ENCODE results near the gene MAP3K20. TPM values are rescaled to one million over a fixed set of nuclear protein-coding genes. Genes with fewer than 3 reads are reported as not detected.
"Not testable (repeated sequence)": the region's sequence is repeated elsewhere in the genome, so short reads cannot be mapped to it uniquely, and the experiment has no call there.

MAP3K20 gene
- total RNA-seq, 1 experiment from 2014 or later: 29.8 TPM

GRCh38 chr2:173198327-173198726 is 122.7 kb downstream of the MAP3K20 start:
- DNase-seq (ENCODE audit: low spot score): no peak

DNA sequence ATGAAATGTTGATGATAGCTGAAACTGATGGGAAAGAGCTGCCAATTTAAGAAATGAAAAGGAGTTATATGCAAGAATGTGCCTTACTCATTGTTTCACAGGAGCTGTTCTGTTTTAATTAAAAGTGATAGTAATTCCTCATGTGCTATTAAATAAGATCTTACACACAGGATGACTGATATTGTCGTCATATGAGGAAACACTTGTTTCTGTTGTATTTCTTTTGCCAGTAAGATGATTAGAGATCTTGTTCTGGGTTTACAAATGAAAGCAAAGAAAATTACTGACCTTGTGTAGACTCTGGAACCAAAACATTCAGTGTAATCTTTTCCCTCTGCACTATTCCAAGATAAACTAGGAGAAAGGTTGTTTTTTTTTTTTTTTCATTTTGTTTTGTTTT is 123.6 kb downstream of the MAP3K20 start:
- DNase-seq (ENCODE audit: low spot score): no peak

GRCh38 chr2:173202570-173202969 is 126.9 kb downstream of the MAP3K20 start:
- no peak for DNase-seq (ENCODE audit: low spot score)

GRCh38 chr2:173204316-173204715 is 128.7 kb downstream of the MAP3K20 start:
- no peak for DNase-seq (ENCODE audit: low spot score)

DNA sequence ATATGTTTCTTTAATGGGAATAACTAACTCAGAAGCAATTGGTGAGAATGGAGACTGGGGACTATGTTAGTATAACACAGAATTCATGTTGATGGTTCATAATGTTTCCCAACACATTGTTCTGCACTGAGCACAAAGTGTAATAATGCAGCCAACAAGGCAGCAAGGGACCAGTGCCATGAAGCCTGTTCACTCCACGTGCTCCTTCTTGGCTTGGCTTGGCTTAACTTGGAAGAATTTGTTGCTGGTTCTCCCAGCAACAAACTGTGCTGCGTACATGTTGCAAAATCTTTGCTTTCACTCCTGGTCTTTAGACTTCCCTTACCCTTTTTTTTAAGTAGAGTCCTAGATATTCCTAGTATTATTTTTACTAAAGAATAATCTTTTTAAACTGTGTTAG is 129.7 kb downstream of the MAP3K20 start:
- no peak for DNase-seq (ENCODE audit: low spot score)

- DNase-seq (ENCODE audit: low spot score): not testable (repeated sequence)
Observed at GRCh38 chr2:173207124-173207523, 131.5 kb downstream of the MAP3K20 start.

DNA sequence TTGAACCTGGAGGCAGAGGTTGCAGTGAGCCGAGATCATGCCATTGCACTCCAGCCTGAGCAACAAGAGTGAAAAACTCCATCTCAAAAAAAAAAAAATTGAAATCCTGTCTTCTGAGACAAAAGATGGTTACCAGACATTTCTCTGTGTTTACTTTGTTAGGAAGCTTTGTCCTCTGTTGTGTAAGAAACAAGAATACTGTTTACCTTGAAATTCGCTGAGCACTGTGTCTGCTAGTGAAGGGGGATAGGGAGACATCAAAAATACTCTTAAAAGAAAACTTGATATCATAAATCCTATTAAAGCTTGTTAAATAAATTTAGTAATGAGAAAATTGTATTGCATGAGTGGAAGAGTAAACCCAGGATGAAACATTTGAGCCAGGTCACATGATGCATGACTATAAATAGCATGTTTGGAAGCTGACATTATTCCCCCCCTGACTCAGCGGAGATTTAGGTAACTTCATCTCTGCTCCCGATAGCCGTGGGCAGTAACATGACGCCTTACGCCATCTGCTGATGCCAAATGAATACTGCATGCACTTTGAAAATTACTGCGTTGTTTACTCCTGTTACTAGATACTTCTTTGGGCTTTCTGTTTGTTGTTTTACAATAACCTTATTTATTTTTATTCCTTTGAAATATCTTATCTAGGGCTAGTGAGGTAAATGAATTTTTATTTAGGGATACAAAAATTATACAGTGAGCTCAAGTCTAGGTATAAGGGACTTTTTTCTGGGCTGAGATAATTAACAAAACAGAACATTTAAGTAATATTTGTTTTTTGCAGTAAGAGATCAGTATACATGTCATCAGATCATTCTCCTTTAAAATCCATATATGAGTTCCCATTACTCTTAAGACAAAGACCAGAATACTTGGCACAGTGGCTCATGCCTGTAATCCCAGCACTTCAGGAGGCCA is 134.9 kb downstream of the MAP3K20 start:
- DNase-seq (ENCODE audit: low spot score): peak; percentile 92

DNA sequence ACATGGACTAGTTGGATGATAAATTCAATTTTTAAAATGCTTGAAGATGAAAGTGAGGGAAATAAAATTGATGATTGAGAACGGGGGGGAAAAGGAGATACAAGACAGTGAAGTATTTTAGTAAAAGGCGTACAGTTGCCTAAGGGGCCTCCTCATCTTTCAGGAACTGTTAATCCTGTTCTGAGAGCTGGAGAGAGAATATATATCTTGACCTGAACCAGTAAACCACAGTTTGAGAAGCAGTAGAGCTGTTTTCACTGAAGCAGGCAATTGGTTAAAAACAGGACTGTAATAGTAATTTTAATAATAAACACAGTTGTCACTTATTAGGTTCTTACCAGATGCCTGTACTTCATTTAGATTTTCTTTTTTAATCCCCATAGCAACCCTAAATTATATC is 137.5 kb downstream of the MAP3K20 start:
- no peak for DNase-seq (ENCODE audit: low spot score)

DNA sequence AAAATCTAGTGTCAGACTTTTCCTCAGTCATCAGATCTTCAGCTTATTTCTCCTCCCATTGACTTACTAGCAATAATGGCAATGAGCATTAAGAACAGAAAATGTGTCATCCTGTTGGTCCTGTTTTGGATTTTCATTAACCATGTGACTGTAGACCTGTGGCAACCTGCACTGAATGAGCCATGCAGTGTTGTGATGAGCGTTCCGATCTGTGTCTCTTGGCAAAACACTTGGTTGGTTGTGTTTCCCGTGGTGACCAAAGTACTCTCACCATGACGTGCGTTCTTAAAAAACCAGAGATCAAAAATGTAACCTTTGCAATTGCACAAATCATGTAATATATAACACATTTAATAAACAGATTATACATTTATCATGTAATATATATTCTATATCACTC is 138.6 kb downstream of the MAP3K20 start:
- no peak for DNase-seq (ENCODE audit: low spot score)

- no peak for DNase-seq (ENCODE audit: low spot score)
Observed at GRCh38 chr2:173215316-173215715, 139.7 kb downstream of the MAP3K20 start.

DNA sequence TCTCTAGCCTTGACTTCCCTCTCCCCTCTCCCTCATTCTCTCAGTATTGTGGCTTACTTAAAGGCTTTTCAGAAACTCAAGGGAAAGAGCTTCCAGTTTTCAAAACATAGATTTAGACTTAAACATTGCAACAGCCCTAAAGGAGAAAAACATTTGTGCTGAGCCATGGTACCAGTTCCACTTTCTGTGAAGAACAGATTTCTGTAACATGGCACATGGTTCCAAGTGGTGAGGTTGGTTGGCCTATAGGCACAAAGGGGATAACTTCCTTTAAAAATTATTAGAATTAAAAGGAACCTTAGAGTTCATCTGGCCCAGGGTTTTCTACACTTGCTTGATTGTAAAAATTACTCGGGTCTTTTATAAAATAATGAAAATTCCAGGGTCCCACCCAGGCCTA is 140.4 kb downstream of the MAP3K20 start:
- DNase-seq (ENCODE audit: low spot score): no peak

- no peak for DNase-seq (ENCODE audit: low spot score)
Observed at GRCh38 chr2:173216668-173217067, 141.0 kb downstream of the MAP3K20 start.

DNA sequence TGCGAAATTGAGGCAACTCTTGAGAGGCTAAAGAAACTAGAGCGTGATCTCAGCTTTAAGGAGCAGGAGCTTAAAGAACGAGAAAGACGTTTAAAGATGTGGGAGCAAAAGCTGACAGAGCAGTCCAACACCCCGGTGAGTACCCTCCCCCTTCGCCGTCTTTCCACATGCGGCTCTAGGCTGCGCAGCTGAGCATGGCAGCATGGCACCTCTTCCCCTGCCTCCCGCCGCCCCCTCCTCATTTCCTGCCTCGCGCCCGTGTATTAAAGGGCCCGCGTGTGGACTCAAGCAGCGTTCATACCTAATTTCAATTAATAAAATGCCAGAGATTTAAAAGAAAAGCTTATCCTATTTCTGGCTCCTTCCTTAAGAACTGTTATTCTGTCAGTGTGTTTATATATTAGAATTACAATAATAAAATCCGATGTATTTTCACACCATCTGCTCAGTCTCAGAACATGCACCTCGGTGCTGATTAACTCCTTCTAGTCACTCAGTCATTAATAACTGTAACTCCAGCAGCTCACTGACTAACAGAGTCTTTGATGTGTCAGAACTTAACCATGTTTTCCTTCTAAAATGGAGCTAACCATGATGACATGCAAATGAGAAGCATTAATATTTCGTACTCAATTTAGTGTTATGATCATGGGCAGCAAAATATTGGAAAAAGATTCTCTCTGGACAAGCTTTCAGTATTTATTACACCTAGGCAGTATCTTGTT is 141.6 kb downstream of the MAP3K20 start:
- DNase-seq (ENCODE audit: low spot score): no peak

- DNase-seq (ENCODE audit: low spot score): no peak
Observed at GRCh38 chr2:173218326-173219056, 142.8 kb downstream of the MAP3K20 start.

- no peak for DNase-seq (ENCODE audit: low spot score)
Observed at GRCh38 chr2:173221132-173221695, 145.6 kb downstream of the MAP3K20 start.

GRCh38 chr2:173221937-173222594 is 146.4 kb downstream of the MAP3K20 start:
- no peak for DNase-seq (ENCODE audit: low spot score)

DNA sequence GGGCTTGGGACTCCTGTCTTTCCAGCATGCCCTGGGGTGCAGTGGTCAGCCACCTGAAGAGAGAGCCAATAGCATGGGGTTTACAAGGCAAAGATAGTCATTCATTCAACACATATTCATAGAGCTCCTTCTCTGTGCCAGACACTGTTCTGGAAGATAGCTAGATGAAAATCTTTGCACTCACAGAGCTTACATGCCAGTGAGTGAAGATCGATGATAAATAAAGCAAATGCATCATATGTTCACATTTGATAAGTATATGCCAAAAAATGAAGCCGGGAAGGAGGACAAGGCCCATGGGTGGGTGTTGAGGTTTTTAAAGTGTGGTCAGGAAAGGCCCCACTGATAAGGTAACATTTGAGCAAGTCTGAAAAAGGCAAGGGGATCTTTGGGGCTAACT is 148.2 kb downstream of the MAP3K20 start:
- no peak for DNase-seq (ENCODE audit: low spot score)

DNA sequence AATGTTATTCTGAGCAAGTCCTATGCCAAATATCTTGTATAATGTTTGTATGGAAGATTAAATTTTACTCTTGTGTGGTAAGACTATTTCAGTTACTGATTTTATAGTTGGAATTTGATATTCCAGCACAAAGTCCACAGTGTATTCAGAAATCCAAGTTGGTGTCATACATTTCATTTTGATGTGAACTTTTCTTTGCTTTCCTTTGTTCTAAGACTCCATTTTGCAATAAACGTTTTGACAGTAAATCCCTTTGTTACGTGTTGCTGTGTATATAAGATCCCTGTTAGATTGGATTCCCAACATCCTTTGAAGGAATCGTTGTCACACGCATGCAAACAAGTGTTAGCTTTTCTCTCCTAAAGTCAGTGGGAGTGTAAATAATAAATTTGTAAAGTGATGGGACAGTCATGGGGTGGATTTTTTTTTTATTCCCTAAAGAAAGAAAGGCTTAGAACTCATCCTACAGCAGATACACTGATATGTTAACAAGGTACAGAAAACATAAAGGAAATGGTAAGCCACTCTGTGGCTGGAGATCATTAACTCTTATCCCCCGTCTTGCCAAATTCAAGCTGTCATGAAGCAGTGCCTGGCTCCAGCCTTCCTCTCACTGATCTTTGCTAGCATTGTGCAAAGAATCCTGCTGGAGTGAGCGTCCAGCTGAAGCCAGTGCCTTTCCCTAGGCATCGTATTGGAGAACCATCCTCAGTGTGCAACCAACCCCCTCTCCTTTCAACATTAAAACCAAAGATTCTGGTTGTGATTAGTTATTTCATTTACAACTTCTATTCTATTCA is 151.5 kb downstream of the MAP3K20 start:
- no peak for DNase-seq (ENCODE audit: low spot score)

DNA sequence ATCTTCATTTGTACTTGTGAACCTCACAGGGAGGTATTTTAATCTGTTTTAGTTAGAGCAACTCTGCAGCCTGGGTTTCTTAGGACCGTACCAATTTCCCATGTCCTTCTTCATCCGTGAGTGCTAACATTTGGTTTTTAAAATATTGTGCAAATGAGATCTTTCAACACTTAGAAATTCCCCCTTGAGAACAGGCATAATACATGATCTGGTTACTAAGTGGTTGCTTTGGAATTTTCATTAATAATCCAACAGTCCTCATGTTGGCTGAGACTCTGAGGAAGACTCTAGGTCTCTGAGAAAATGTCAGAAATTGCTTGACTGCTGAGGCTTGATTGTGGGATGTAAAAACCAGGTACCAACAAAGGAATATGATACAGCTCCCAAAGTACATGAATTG is 153.4 kb downstream of the MAP3K20 start:
- no peak for DNase-seq (ENCODE audit: low spot score)

- DNase-seq (ENCODE audit: low spot score): no peak
Observed at GRCh38 chr2:173230181-173230580, 154.5 kb downstream of the MAP3K20 start.

DNA sequence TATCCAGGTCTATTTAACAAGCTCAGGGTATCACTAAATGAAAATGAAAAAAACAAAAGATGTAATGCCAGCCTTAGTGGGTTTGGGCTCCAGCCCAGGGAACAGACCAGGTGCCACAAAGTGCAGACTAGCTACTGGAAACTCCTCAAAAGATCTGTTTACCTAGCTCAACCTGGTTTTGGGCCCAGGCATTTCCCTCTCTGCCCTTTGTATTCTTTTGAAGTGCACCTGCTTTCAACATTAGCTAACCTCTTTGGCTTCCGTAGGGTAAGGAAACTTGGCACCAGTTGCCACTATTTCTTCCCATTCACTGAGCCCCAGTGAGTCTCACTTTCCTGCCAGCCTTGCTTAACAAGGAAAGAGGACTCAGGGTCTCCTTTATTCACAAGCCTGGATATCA is 155.4 kb downstream of the MAP3K20 start:
- DNase-seq (ENCODE audit: low spot score): no peak
